Liver (tissue), 3 donors: Measurements from ENCODE around the gene WWP2.

ENCODE experiments used
- EGR1 ChIP-seq, 2 donors: IDR thresholded peaks; 2 replicates each; pipeline ENCODE4 v1.6.1; 2016 to 2018; ENCODE audit warnings: antibody characterized with exemption in 2 of 2, low read depth in 2 of 2
- HNF4G ChIP-seq: IDR thresholded peaks from 2 replicates; pipeline ENCODE4 v1.6.1; 2016; ENCODE audit warnings: antibody characterized with exemption
- RXRA ChIP-seq, 2 donors: IDR thresholded peaks; 2 replicates each; pipeline ENCODE4 v1.6.1; 2017 to 2018; ENCODE audit warnings: antibody characterized with exemption in 2 of 2, mild to moderate bottlenecking in 1 of 2
- SP1 ChIP-seq: IDR thresholded peaks from 2 replicates; pipeline ENCODE4 v1.6.1; 2018; ENCODE audit warnings: antibody characterized with exemption, mild to moderate bottlenecking
- TAF1 ChIP-seq: conservative IDR thresholded peaks from 2 replicates; pipeline ENCODE4 v1.6.1; 2016; ENCODE audit warnings: antibody characterized with exemption, mild to moderate bottlenecking
- TF ChIP-seq, protein P1 (sequence below): IDR thresholded peaks from 2 replicates; pipeline ENCODE4 v1.6.1; 2016; ENCODE audit warnings: antibody characterized with exemption
- TF ChIP-seq, protein P2 (sequence below): fragments of 150-350 bp; IDR thresholded peaks from 2 replicates; pipeline ENCODE4 v1.5.1; 2017; ENCODE audit warnings: improper control_type of control experiment, low read depth, low read length; ENCODE audit not compliant: missing input control
- donor health status: healthy.
- donor health status: healthy.

DNA sequence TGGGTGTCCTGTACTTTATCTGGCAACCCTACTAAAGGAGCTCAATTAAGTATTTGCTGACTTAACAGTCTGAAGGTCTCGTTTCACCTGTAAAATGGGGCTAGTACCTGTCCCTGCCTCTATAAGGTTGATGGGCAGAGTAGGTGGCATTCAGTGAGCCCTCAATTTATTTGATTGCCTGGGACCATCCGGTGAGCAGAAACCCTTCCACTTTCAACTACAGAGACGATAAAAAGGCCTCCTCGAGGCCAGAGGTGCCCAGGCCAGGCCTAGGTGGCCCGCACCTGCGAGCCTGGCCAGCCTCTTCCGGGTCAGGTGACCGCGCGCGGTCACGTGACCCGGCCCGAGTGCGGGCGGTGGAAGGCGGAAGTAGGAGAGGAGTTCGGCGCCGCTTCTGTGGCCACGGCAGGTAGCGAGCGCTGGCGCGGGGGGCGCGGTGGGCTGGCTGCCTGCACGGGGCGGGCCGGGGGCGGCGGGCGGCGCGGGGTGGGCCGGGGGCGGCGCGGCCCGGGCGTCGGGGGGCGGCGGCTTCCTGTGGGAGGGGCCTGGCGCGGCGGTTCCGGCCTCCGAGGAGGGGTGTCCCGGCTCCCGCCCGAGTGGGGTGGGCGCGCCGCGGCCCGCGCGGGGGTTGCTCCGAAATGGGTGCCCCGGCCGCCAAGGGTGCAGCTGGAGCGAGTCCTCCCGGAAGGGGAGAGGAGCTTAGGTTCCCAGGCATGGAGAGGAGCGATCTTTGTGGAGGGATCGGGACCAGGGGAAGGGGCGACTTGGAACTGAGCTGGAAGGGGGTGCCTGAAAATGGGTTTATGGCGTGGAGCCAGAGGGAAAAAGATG is at the start of gene WWP2:
- TF ChIP-seq, protein P1, sequence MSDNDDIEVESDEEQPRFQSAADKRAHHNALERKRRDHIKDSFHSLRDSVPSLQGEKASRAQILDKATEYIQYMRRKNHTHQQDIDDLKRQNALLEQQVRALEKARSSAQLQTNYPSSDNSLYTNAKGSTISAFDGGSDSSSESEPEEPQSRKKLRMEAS, result peak; percentile 46
- TF ChIP-seq, protein P2, sequence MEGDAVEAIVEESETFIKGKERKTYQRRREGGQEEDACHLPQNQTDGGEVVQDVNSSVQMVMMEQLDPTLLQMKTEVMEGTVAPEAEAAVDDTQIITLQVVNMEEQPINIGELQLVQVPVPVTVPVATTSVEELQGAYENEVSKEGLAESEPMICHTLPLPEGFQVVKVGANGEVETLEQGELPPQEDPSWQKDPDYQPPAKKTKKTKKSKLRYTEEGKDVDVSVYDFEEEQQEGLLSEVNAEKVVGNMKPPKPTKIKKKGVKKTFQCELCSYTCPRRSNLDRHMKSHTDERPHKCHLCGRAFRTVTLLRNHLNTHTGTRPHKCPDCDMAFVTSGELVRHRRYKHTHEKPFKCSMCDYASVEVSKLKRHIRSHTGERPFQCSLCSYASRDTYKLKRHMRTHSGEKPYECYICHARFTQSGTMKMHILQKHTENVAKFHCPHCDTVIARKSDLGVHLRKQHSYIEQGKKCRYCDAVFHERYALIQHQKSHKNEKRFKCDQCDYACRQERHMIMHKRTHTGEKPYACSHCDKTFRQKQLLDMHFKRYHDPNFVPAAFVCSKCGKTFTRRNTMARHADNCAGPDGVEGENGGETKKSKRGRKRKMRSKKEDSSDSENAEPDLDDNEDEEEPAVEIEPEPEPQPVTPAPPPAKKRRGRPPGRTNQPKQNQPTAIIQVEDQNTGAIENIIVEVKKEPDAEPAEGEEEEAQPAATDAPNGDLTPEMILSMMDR, result no peak
- TF ChIP-seq EGR1 (IDR thresholded peaks at IDR 0.05; ENCODE audit: low read depth in 2 of 2) (no peak), TAF1 (peak; percentile 21), HNF4G (no peak), SP1 (no peak), RXRA (IDR thresholded peaks at IDR 0.05) (no peak)
